RCC 7860 (cell line): ENCODE results near the gene LRRC36.
"Not testable (repeated sequence)": the region's sequence is repeated elsewhere in the genome, so short reads cannot be mapped to it uniquely, and the experiment has no call there.

Experiments
- DNase-seq: peaks from one replicate; pipeline ENCODE4 v3.0.0-alpha.2; 2015; ENCODE audit warnings: low spot score
- FAIRE-seq: peaks from 2 replicates; lab custom pipeline; 2012; peaks lifted over from hg19 to GRCh38; lab: Jason Lieb, UNC

LRRC36 gene

GRCh38 chr16:67341250-67341649 is 14.6 kb downstream of the LRRC36 start:
- no peak for DNase-seq
- no peak for FAIRE-seq

- FAIRE-seq (no peak), DNase-seq (no peak)
Measured at GRCh38 chr16:67342616-67343015, 16.0 kb downstream of the LRRC36 start.

GRCh38 chr16:67345401-67345800 is 18.8 kb downstream of the LRRC36 start:
- DNase-seq: no peak
- FAIRE-seq: no peak

- FAIRE-seq: no peak
- DNase-seq: no peak
Measured at GRCh38 chr16:67346341-67346740, 19.7 kb downstream of the LRRC36 start.

GRCh38 chr16:67349172-67349571 is 22.6 kb downstream of the LRRC36 start:
- DNase-seq (no peak), FAIRE-seq (peak; percentile 8)

- no peak for FAIRE-seq
- DNase-seq: no peak
Measured at GRCh38 chr16:67350324-67350723, 23.7 kb downstream of the LRRC36 start.

- not testable (repeated sequence) for DNase-seq, FAIRE-seq
Measured at GRCh38 chr16:67352463-67352862, 25.8 kb downstream of the LRRC36 start.

- DNase-seq (no peak), FAIRE-seq (no peak)
Measured at GRCh38 chr16:67356396-67356795, 29.8 kb downstream of the LRRC36 start.

- FAIRE-seq: no peak
- DNase-seq: no peak
Measured at GRCh38 chr16:67357561-67357960, 30.9 kb downstream of the LRRC36 start.

- FAIRE-seq, DNase-seq: not testable (repeated sequence)
Measured at GRCh38 chr16:67359540-67360269, 33.1 kb downstream of the LRRC36 start.

- no peak for FAIRE-seq
- no peak for DNase-seq
Measured at GRCh38 chr16:67361038-67361437, 34.4 kb downstream of the LRRC36 start.

- no peak for FAIRE-seq
- no peak for DNase-seq
Measured at GRCh38 chr16:67364600-67365235, 38.1 kb downstream of the LRRC36 start.

- DNase-seq: no peak
- FAIRE-seq: no peak
Measured at GRCh38 chr16:67370661-67371060, 44.0 kb downstream of the LRRC36 start.

- FAIRE-seq: no peak
- no peak for DNase-seq
Measured at GRCh38 chr16:67372664-67373063, 46.0 kb downstream of the LRRC36 start.

GRCh38 chr16:67376012-67376411 is 49.4 kb downstream of the LRRC36 start:
- FAIRE-seq: not testable (repeated sequence)

GRCh38 chr16:67378642-67379041 is 52.0 kb downstream of the LRRC36 start:
- DNase-seq (no peak), FAIRE-seq (no peak)

More at GRCh38 chr16:67376012-67376411, 49.4 kb downstream of the LRRC36 start:
- not testable (repeated sequence) for DNase-seq

- FAIRE-seq (no peak), DNase-seq (no peak)
Measured at GRCh38 chr16:67383284-67383683, 56.7 kb downstream of the LRRC36 start.

GRCh38 chr16:67384778-67385510 is 58.3 kb downstream of the LRRC36 start:
- no peak for DNase-seq

GRCh38 chr16:67386861-67387455 is 60.3 kb downstream of the LRRC36 start:
- DNase-seq (no peak), FAIRE-seq (no peak)

More at GRCh38 chr16:67384778-67385510, 58.3 kb downstream of the LRRC36 start:
- FAIRE-seq: no peak

GRCh38 chr16:67387479-67388079 is 61.0 kb downstream of the LRRC36 start:
- FAIRE-seq (no peak), DNase-seq (no peak)

GRCh38 chr16:67388191-67388590 is 61.6 kb downstream of the LRRC36 start:
- FAIRE-seq (no peak), DNase-seq (no peak)
